Measurements from ENCODE around the gene ARHGEF3.

ARHGEF3 gene

GRCh38 chr3:56822501-56822900, 20.8 kb upstream of the ARHGEF3 start:
- no peak for DNase-seq (ENCODE audit: low read depth, low spot score)

GRCh38 chr3:56819016-56819809, 17.5 kb upstream of the ARHGEF3 start:
- no peak for DNase-seq (ENCODE audit: low read depth, low spot score)

- DNase-seq (ENCODE audit: low read depth, low spot score), result no peak
These were observed 16.6 kb upstream of the ARHGEF3 start for GRCh38 chr3:56818156-56818985.

- no peak for DNase-seq (ENCODE audit: low read depth, low spot score)
These were observed 15.9 kb upstream of the ARHGEF3 start for GRCh38 chr3:56817646-56818045.

GRCh38 chr3:56816061-56816460, 14.3 kb upstream of the ARHGEF3 start:
- DNase-seq (ENCODE audit: low read depth, low spot score), result no peak

- no peak for DNase-seq (ENCODE audit: low read depth, low spot score)
These were observed 13.8 kb upstream of the ARHGEF3 start for GRCh38 chr3:56815589-56815988.

- no peak for DNase-seq (ENCODE audit: low read depth, low spot score)
These were observed 11.9 kb upstream of the ARHGEF3 start for GRCh38 chr3:56813653-56813960.

GRCh38 chr3:56812754-56813652, 11.3 kb upstream of the ARHGEF3 start:
- DNase-seq (ENCODE audit: low read depth, low spot score), result no peak

- DNase-seq (ENCODE audit: low read depth, low spot score), result no peak
These were observed 9.9 kb upstream of the ARHGEF3 start for GRCh38 chr3:56811546-56812202.

- no peak for DNase-seq (ENCODE audit: low read depth, low spot score)
These were observed 9.1 kb upstream of the ARHGEF3 start for GRCh38 chr3:56810577-56811545.

GRCh38 chr3:56806407-56806806, 4.7 kb upstream of the ARHGEF3 start:
- no peak for DNase-seq (ENCODE audit: low read depth, low spot score)

- no peak for DNase-seq (ENCODE audit: low read depth, low spot score)
These were observed 1.0 kb upstream of the ARHGEF3 start for GRCh38 chr3:56802790-56803189.

- DNase-seq (ENCODE audit: low read depth, low spot score), result no peak
These were observed 613 bp upstream of the ARHGEF3 start for GRCh38 chr3:56802378-56802745.

GRCh38 chr3:56800832-56801661, 702 bp downstream of the ARHGEF3 start:
- no peak for DNase-seq (ENCODE audit: low read depth, low spot score)

GRCh38 chr3:56800130-56800831, 1.5 kb downstream of the ARHGEF3 start:
- peak; percentile 44 for DNase-seq (ENCODE audit: low read depth, low spot score)

GRCh38 chr3:56799251-56799882, 2.4 kb downstream of the ARHGEF3 start:
- no peak for DNase-seq (ENCODE audit: low read depth, low spot score)

- no peak for DNase-seq (ENCODE audit: low read depth, low spot score)
These were observed 4.8 kb downstream of the ARHGEF3 start for GRCh38 chr3:56796996-56797395.

- no peak for DNase-seq (ENCODE audit: low read depth, low spot score)
These were observed 5.5 kb downstream of the ARHGEF3 start for GRCh38 chr3:56796202-56796601.

Measured in activated CD4-positive, CD25-positive, alpha-beta regulatory T cell treated with anti-CD3 and anti-CD28 coated beads, Interleukin-2, amount 50 U/mL, for 16 hours (primary cell).